NCI-H1930 (cell line): Measurements from ENCODE around the gene CHAF1A.

Source experiments
- DNase-seq, 2 experiments: peaks; one replicate each; lab custom pipeline; 2025; lab: John Stamatoyannopoulos, UW

The CHAF1A gene

GRCh38 chr19:4405977-4406376 is 3.5 kb downstream of the CHAF1A start:
- DNase-seq = no peak

- DNase-seq = no peak
These were observed 4.2 kb downstream of the CHAF1A start for GRCh38 chr19:4406626-4407025.

GRCh38 chr19:4409123-4409933 is 6.9 kb downstream of the CHAF1A start:
- no peak for DNase-seq

- no peak for DNase-seq
These were observed 11.1 kb downstream of the CHAF1A start for GRCh38 chr19:4413588-4413987.

GRCh38 chr19:4414144-4414799 is 11.8 kb downstream of the CHAF1A start:
- DNase-seq = no peak

- no peak for DNase-seq
These were observed 12.4 kb downstream of the CHAF1A start for GRCh38 chr19:4414800-4415321.

GRCh38 chr19:4415352-4415751 is 12.9 kb downstream of the CHAF1A start:
- DNase-seq = no peak

GRCh38 chr19:4416268-4416667 is 13.8 kb downstream of the CHAF1A start:
- no peak for DNase-seq

- DNase-seq = no peak
These were observed 21.1 kb downstream of the CHAF1A start for GRCh38 chr19:4423416-4424126.

GRCh38 chr19:4425537-4425936 is 23.1 kb downstream of the CHAF1A start:
- DNase-seq = no peak

GRCh38 chr19:4428326-4428975 is 26.0 kb downstream of the CHAF1A start:
- no peak for DNase-seq

GRCh38 chr19:4429256-4429655 is 26.8 kb downstream of the CHAF1A start:
- DNase-seq = no peak

GRCh38 chr19:4429771-4430171 is 27.3 kb downstream of the CHAF1A start:
- no peak for DNase-seq

- no peak for DNase-seq
These were observed 28.3 kb downstream of the CHAF1A start for GRCh38 chr19:4430760-4431159.

GRCh38 chr19:4431296-4431695 is 28.9 kb downstream of the CHAF1A start:
- DNase-seq = no peak

GRCh38 chr19:4431808-4432674 is 29.6 kb downstream of the CHAF1A start:
- DNase-seq = no peak

GRCh38 chr19:4432918-4433506 is 30.6 kb downstream of the CHAF1A start:
- no peak for DNase-seq

GRCh38 chr19:4434391-4434790 is 32.0 kb downstream of the CHAF1A start:
- DNase-seq = no peak

- DNase-seq = no peak
These were observed 33.8 kb downstream of the CHAF1A start for GRCh38 chr19:4436231-4436630.

- DNase-seq = no peak
These were observed 34.7 kb downstream of the CHAF1A start for GRCh38 chr19:4437103-4437502.

GRCh38 chr19:4439243-4439642 is 36.8 kb downstream of the CHAF1A start:
- DNase-seq = no peak
